Activated CD4-positive, alpha-beta T cell treated with anti-CD3 and anti-CD28 coated beads for 24 hours (primary cell): ENCODE measurements around the gene IFT122.
A peak's percentile ranks its signal among the peaks of the same experiment; 100 is the strongest.
"Not testable (repeated sequence)": the region's sequence is repeated elsewhere in the genome, so short reads cannot be mapped to it uniquely, and the experiment has no call there.

ENCODE experiments used
- DNase-seq, 2 donors: peaks; one replicate each; pipeline ENCODE4 v3.0.0-alpha.2; 2020; ENCODE audit warnings: low read depth in 2 of 2

IFT122 gene

GRCh38 chr3:129473769-129474152 is 33.7 kb downstream of the IFT122 start:
- no peak for DNase-seq

DNA sequence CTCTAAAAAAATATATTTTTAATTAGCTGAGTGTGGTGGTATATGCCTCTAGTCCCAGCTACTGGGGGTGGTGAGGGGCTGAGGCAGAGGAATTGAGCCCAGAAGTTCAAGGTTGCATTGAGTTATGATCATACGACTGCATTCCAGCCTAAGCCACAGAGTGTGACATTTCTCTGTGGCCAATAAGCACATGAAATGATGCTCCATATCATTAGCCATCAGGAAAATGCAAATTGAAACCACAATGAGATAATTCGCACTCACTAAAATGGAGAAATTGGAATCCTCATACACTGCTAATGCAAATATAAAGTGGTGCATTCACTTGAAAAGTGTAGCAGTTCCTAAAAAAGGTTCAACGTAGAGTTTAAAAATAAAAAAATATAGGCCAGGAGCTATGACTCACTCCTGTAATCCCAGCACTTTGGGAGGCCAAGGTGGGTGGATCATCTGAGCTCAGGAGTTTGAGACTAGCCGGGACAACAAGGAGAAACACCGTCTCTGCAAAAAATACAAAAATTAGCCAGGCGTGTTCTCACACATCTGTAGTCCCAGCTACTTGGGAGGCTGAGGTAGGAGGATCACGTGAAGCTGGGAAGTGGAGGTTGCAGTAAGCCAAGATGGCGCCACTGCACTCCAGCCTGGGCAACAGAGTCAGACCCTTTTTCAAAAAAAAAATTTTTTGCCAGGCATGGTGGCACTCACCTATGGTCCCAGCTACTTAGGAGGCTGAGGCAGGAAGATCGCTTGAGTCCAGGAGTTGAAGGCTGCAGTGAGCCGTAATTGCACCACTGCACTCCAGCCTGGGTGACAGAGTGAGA is 35.2 kb downstream of the IFT122 start:
- no peak for DNase-seq

- DNase-seq = no peak
Measured at GRCh38 chr3:129475863-129476262, 35.8 kb downstream of the IFT122 start.

GRCh38 chr3:129476586-129476985 is 36.6 kb downstream of the IFT122 start:
- DNase-seq = no peak

GRCh38 chr3:129481225-129481765 is 41.3 kb downstream of the IFT122 start:
- not testable (repeated sequence) for DNase-seq

DNA sequence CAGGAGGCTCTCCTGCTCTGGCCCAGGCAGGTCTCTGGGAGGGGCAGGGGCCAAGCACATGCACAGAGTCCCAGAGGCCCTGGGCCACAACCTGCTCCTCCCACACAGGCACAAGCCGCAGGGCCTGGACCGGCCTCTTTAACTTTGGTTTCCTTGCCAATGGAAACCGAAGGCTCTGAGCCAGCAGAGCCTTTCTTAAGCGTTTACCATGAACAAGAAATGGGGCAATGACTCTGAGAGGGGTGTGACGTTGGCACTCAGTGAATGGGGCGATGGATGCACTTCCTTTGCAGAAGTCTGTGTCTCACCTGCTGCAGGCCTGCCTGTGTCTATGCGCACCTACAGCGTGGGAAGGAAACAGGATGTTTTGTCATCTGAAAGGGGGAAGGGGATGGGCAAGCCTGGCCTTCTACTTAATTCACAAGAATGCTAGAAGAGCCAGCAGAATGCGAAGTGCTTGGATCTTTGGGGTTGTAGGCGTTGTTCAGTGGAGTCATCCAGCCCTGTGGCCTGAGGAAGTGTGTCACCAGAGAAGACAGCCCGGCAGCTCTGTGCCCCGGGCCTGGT is 41.8 kb downstream of the IFT122 start:
- peak in 1 of 2 donors; percentile 5 for DNase-seq

DNA sequence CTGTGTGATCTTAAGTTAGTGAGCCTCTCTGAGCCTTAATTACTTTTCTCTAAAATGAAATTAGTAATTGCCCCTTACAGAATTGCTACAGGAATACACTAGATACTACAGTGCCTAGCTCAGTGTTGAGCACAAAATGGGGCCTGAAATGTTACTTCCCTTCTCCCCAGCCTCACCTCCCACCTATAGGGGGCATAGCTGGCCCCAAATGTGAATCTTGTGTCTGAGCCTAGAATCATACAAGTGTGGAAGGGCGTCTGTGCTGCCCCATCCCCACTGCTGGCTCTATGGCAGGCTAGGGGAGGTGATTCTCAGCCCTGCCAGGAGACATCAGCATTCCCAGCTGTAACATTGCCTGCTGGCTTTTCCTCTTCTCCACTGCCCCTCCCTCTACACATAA is 42.7 kb downstream of the IFT122 start:
- no peak for DNase-seq

DNA sequence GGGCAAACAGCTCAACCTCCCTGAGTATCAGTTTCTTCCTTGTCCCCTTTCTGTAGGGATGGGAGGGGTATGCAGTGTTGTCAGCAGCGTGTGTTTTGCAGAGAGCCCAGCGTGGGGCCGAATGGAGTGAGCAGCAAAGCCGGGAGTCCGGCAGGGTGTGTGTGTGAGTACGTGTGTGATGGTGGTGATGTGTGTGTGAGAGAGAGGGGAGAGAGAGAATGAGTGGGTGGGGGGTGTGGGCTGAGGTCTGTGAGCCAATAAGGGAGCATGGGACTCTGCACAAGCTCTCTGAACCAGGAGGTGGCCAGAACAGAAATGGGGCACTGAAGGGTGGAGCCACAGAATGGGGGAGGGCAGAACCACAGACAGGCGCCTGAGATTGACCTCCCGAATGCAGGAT is 43.8 kb downstream of the IFT122 start:
- no peak for DNase-seq

DNA sequence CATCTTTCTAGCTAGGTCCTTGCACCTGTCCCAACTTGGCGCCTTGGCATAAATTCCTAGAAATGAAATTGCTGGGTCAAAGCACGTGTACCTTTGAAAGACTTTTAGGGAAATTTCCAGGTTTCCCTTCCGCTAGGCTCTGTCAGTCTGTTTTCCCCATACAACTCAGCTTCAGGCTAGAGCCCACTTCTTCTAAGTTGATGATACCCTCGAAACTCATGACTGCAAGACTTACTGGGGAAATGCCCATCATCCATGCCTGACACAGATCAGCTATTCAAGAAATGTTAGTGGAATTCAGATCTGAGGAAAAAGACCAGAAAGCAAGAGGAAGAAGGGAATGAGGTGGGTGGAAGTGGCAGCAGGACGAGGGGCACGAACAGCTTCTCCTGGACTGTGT is 45.1 kb downstream of the IFT122 start:
- not testable (repeated sequence) for DNase-seq

GRCh38 chr3:129485721-129486663 is 46.0 kb downstream of the IFT122 start:
- no peak for DNase-seq

GRCh38 chr3:129486664-129487035 is 46.6 kb downstream of the IFT122 start:
- no peak for DNase-seq

DNA sequence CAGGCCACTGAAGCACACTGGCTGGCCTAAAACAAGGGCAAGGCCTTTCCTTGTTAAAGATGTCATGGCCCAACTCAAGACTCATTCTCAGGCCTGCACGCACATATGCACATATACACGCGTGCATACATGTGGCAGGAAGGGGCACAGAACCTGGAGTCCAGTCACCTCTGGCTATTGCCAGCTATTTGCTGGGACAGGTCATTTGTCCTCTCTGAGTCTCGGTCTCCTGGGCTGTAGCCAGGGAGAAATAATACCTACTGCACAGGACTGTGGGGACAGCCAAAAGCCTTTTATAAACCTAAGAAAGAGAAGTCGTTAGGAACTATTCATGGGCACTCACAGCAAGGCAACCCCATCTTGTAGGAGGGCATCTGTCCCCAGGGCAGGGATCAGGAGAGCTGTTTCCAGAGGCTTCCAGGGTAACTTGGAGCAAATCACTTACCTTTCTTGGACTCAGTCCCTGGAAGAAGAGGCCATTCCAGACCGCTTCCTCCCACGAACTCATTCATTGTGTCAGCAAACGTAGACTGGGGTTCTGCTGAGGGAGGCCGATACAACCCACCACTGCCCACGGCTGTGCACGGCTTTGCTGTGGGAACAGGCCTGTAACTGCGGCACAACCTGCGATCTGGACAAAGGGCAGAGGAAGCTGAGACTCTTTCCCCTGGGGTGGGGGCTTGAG is 47.3 kb downstream of the IFT122 start:
- DNase-seq = no peak

- DNase-seq = not testable (repeated sequence)
Measured at GRCh38 chr3:129487868-129488335, 47.9 kb downstream of the IFT122 start.

- not testable (repeated sequence) for DNase-seq
Measured at GRCh38 chr3:129489258-129489657, 49.2 kb downstream of the IFT122 start.

DNA sequence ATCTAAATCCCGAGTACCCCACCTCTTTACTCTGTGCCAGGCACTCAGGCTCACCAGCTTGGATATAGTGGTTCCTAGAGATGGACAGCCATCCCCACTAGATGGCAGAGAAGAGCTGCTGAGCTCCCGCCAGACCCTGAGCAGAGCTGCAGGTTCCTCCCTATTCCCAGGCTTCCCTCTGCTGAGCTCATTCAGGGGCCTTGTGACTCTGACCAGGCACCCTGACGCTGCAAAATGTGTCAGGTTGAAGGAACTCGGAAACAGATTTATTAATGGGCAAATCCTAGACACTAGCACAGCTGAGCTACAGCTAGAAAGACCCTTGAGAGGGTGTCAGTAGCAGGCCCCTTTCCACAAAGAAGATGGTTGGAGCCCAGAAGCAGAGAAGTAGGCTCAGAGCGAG is 50.2 kb downstream of the IFT122 start:
- peak; percentile 19 to 32 for DNase-seq

- not testable (repeated sequence) for DNase-seq
Measured at GRCh38 chr3:129491077-129491476, 51.1 kb downstream of the IFT122 start.

DNA sequence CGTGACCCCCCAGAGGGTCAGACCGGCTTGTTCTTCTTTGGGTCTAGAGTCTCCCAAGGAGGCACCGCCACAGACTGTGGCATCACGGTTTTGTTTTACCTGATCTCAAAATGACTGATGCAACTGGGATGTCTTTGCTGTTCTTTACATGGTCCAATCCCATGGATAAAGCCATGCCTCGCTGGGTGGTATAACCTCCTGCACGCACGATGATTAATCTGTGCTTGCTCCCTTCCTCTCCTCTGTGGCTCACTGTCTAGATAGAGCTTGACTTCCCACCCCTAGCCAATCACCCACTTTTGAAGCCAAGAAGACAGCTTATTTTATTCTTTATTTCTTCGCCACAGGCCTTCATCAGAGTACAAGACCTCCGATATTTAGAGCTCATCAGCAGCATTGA is 51.8 kb downstream of the IFT122 start:
- no peak for DNase-seq

DNA sequence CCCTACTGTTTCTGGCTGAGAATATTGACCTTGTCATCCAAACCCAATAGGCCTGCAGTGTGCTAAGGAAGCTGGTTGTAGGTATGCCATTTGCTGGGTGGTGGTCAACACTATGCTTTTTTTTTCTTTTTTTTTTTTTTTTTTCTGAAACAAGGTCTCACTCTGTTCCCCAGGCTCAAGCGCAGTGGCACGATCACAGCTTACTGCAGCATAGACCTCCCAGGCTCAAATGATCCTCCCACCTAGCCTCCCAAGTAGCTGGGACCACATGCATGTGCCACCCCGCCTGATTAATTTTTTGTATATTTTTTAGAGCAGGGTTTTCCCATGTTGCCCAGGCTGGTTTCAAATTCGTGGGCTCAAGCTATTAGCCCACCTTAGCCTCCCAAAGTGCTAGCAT is 52.7 kb downstream of the IFT122 start:
- DNase-seq = no peak

DNA sequence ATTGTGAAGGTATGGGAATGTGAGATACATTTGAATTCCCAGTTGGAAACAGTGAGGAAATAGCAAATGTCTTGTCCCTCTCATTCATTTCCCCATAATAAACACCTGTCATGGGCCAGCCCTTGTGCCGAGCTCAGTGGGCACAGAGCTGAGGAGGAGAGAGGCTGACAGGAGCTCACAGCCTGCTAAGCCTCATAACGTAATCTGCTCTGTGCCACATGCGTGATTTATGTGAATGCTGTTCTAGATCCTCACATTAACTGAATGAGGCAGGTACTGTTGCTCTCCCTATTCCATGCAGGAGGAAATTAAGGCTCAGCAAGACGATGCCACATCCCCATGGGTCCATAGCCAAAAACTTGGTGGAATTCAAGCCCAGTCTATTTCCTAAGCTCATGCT is 53.2 kb downstream of the IFT122 start:
- DNase-seq = no peak

DNA sequence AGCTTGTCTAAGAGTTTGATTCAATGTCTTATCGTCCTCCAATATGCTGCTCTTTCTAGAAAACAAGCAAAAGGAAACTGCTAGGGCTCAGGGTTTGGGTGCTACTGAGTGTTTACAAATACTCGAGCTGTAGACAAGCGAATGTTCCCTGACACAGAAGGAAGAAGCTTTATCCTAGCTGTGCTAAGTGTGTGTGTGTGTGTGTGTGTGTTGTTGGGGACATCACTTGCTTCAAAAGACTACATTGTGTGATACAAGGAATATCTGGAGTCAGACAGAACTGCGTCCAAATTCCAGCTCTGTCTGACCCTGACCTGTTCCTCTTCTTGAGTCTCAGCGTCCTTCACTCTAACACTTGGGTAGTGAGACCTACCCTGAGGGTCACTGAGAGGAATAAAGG is 54.5 kb downstream of the IFT122 start:
- DNase-seq = not testable (repeated sequence)

DNA sequence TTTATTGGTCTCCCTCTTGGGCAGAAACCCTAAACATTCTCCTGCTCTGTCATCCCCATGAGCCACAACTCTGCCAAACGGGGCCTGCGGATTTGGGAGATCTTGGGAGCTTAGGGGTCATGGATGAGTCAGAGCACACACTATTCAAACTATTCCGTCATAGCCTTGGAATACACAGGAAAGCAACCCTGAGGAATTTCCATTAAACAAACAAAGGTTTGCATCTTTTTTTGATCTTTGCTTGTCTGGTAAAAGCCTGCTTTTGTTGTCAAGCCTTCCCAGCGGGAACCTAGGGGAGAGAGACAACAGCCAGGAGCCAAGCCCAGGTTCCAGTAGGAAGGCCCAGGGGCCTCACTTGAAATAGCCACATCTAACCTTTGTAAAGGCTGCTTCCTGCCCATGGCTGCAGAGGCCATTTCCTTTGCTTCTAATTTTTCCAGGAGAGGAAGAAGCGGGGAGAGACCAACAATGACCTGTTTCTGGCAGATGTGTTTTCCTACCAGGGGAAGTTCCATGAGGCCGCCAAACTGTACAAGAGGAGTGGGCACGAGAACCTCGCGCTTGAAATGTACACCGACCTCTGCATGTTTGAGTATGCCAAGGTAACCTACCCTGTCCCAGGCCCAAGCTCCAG is 55.1 kb downstream of the IFT122 start:
- DNase-seq = not testable (repeated sequence)
